RWPE1 (cell line): ENCODE data around the gene XIRP2.

Experiments used
- CTCF ChIA-PET: fragments of 350-600 bp; sonication (Branson Sonifier 250); formaldehyde crosslinking; extraction: SDS; loops from one replicate; lab custom pipeline; 2021; lab: Yijun Ruan, JAX
- POLR2A ChIA-PET: fragments of 400-600 bp; formaldehyde crosslinking; extraction: SDS; loops from one replicate; lab custom pipeline; 2020; ENCODE audit warnings: antibody characterized with exemption; ENCODE audit not compliant: low non-redundant PET; lab: Yijun Ruan, JAX
- DNase-seq: peaks from one replicate; pipeline ENCODE4 v3.0.0; 2012; ENCODE audit warnings: low spot score
- H3K27ac ChIP-seq: fragments of 450-650 bp; 2 replicates; pipeline ENCODE4 v1.5.1; 2017
- CTCF ChIP-seq: fragments of 450-650 bp; conservative IDR thresholded peaks from 2 replicates; pipeline ENCODE4 v1.5.1; 2017; ENCODE audit warnings: low read depth, mild to moderate bottlenecking

Gene XIRP2

DNA sequence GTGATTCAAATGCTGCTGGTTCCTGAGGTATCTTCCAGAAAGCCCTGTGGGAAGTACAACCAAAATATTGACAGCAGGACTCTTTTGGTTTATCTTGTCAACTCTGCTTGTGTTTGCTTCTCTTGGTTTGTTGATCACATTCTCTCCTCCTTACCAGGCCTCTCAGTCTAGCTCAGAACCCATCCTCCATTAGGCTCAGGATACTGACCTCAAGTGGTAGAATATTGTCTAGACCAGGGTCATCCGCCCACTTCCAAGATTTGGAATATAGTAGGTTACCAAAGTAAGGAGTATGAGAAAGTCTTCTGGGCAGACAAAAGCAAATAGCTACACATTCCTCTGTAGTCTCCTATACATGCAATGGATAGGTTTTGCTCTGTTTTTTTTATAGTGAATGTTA lies 56.6 kb downstream of the XIRP2 start:
- TF ChIP-seq CTCF = no peak
- no peak for DNase-seq
- CTCF ChIA-PET = no interaction called here
- POLR2A ChIA-PET = no interaction called here
- H3K27ac ChIP-seq = no peak overlapping the region

DNA sequence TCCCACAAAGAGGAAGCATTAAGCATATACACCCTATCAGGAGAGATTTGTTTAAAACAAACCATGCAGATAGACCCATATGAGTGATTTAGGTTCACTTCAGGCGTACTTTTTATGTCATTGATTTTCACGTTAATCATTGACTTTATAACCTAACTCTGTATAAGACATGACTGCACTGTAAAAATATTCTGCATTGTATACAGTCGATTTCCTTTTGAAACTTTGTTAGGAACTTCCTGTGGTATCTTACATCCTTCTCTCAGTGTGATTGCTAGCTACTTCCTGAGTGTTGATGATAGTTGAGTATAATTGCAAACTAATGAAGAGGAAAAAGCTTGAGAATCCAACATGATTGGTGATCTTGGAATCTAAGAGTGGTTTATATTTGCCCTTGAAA lies 69.4 kb downstream of the XIRP2 start:
- CTCF ChIA-PET = no interaction called here
- no peak for DNase-seq
- no peak for TF ChIP-seq CTCF
- POLR2A ChIA-PET = no interaction called here
- no peak overlapping the region for H3K27ac ChIP-seq

- DNase-seq = no peak
- TF ChIP-seq CTCF = no peak
- H3K27ac ChIP-seq = no peak overlapping the region
- POLR2A ChIA-PET = interaction anchor here (0.5 kb wide), 1 partner anchor 20 kb away, joined by 8 read pairs; no protein-coding TSS in a partner anchor
- CTCF ChIA-PET = no interaction called here
Observed at GRCh38 chr2:166958986-166959481, 70.8 kb downstream of the XIRP2 start.

GRCh38 chr2:166959556-166959955 lies 71.3 kb downstream of the XIRP2 start:
- ChIA-PET POLR2A (interaction anchor here (0.5 kb wide), 1 partner anchor 19 kb away, joined by 8 read pairs; no protein-coding TSS in a partner anchor), CTCF (no interaction called here)
- DNase-seq = no peak
- no peak overlapping the region for H3K27ac ChIP-seq
- no peak for TF ChIP-seq CTCF

DNA sequence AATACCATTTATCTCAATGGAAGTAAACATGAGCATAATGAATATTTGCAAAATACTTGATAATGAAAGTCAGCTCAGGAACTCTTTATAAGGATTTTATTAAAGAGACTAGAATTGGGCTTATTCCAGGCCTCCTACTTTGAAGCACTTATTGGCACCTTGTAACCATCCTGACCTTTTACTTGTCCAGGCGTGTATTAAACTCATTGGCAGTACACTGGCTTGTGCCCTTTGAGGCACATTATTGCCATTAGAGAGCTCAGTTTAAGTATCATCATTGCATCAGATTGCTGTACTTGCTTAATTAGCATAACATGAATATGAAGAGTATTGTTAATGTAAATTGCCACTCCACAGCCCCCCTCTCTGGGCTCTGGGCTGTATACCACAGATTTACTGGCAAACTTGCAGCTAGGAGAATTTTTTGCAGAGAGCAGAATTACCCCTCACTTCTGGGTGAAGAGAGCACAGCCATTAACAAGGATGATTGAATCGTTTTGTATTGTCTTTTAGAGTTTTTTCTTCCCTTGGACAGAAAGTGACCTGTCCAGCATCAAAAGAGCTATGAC lies 72.5 kb downstream of the XIRP2 start:
- H3K27ac ChIP-seq = no peak overlapping the region
- ChIA-PET POLR2A (no interaction called here), CTCF (no interaction called here)
- no peak for TF ChIP-seq CTCF
- no peak for DNase-seq

DNA sequence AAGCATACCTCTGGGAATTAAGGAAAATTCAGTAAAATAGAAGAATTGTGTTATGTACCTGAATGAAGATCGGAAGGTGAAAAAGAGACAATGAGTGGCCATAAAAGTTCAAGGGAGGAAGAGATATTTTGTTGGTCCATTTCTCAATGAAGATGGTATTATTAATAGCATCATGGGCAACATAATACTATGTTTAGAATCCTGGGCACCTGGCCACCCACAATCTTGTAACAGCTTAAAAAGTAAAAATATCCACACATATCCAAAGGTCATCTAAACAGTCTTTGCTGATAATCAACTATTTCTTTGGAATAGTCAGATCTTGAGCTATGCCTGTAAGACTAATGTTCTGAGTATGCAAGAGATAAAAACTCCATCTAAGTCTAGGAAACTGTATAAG lies 73.7 kb downstream of the XIRP2 start:
- TF ChIP-seq CTCF = no peak
- no peak for DNase-seq
- no peak overlapping the region for H3K27ac ChIP-seq
- ChIA-PET CTCF (interaction anchor here (0.7 kb wide), 1 partner anchor 402 kb away, joined by 3 read pairs; no protein-coding TSS in a partner anchor), POLR2A (no interaction called here)
